ENCODE measurements around the gene NCAM2.

NCAM2 gene

DNA sequence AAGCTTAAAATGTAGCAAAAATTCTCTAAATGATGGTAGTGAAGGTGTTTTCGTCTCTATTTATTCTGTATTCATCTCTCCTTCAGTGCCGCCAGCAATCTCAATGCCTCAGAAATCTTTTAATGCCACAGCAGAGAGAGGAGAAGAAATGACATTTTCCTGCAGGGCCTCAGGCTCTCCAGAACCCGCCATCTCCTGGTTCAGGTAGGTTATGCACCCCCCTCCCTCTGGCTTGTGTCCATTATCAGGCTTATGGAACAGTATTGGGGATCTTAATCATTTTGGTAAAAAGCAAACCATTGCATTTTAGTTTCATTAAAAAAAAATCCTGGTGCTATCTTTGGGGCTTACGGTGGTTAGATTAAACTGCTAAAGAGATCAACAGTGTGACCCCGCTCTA is 326.1 kb downstream of the NCAM2 start:
- no peaks in the 10 kb centered on the region for H3K4me1 ChIP-seq
- in situ Hi-C loops (cut with MboI; ENCODE audit: low sequenced_read_pairs) = no loop called here
- no peaks in the 10 kb centered on the region for H3K9me3 ChIP-seq
- H3K36me3 ChIP-seq (replicated peaks) = no peaks in the 10 kb centered on the region
- no peaks in the 10 kb centered on the region for H3K27me3 ChIP-seq (ENCODE audit: low read depth)
- H3K4me3 ChIP-seq = no peak overlapping the region
- DNase-seq (ENCODE audit: low spot score in 2 of 2) = no peak

DNA sequence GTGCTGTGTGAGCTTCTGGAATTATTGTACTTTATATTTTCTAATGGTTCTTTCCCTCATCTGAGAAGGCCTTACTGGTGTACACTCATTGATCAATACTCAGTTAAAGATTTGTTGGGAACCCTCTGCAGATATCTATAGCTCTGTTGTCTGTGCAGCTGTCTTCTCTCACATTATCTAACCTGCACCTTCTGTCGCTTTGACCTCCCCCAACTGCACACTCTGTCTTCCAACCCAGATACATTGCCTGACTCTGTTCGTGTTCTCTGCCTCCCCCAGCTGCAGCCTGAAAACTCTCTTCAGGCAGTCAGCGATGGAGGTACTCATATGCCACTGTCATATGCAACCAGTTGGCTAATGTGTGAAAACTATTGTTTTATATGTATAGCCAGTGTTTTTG is 334.3 kb downstream of the NCAM2 start:
- no peak overlapping the region for H3K4me3 ChIP-seq
- no peaks in the 10 kb centered on the region for H3K27me3 ChIP-seq (ENCODE audit: low read depth)
- H3K9me3 ChIP-seq = no peaks in the 10 kb centered on the region; the same call in 1 of the 2 replicates
- in situ Hi-C loops (cut with MboI; ENCODE audit: low sequenced_read_pairs) = no loop called here
- no peaks in the 10 kb centered on the region for H3K4me1 ChIP-seq
- H3K36me3 ChIP-seq (replicated peaks) = no peaks in the 10 kb centered on the region
- no peak for DNase-seq (ENCODE audit: low spot score in 2 of 2)

DNA sequence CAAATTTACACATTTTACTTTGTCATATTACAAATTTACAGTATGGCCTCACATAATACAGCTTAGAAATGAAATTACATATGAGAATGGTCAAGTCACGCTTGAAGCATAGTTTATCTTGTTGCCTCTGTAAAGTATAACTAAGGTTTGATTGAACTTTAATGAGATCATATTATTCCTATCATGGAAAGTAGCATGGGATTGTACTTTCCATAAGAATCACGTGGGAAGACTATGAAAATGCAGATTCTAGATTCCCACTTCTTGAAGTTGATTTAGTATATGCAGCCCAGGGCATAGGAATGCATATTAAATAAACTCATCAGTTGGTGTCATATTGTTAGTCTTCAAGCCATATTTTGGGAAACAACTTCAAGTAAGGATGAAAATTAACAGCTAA is 342.8 kb downstream of the NCAM2 start:
- H3K9me3 ChIP-seq = no peaks in the 10 kb centered on the region; the same call in 1 of the 2 replicates
- H3K27me3 ChIP-seq (ENCODE audit: low read depth) = no peaks in the 10 kb centered on the region
- no peak overlapping the region for H3K4me3 ChIP-seq
- DNase-seq (ENCODE audit: low spot score in 2 of 2) = no peak
- H3K4me1 ChIP-seq = no peaks in the 10 kb centered on the region
- H3K36me3 ChIP-seq (replicated peaks) = no peaks in the 10 kb centered on the region
- in situ Hi-C loops (cut with MboI; ENCODE audit: low sequenced_read_pairs) = no loop called here

DNA sequence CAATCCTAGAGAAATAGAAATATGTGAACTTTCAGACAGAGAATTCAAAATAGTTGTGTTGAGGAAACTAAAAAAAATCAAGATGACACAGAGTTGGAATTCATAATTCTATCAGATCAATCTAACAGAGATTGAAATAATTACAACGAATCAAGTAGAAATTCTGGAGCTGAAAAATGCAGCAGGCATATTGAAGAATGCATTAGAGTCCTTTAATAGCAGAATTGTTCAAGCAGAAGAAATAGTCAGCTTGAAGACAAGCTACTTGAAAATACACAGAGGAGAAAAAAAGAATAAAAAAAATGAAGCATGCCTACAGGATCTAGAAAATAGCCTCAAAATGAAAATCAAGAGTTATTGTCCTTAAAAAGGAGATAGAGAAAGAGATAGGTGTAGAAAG is 347.1 kb downstream of the NCAM2 start:
- H3K4me3 ChIP-seq = no peak overlapping the region
- H3K36me3 ChIP-seq (replicated peaks) = no peaks in the 10 kb centered on the region
- H3K27me3 ChIP-seq (ENCODE audit: low read depth) = no peaks in the 10 kb centered on the region

DNA sequence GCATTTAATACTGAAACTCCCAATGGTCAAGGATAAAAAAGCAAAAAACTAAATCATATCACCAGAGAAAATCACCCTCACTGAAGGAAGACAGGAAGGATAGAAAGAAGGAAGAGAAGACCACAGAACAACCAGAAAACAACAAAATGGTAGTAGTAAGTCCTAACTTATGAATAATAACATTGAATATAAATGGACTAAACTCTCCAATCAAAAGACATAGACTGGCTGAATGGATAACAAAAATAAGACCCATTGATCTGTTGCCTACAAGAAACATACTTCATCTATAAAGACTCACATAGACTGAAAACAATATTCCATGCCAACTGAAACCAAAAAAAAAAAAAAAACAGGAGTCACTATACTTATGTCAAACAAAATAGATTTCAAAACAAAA is 347.7 kb downstream of the NCAM2 start:
- in situ Hi-C loops (cut with MboI; ENCODE audit: low sequenced_read_pairs) = no loop called here
- H3K27me3 ChIP-seq (ENCODE audit: low read depth) = no peaks in the 10 kb centered on the region

More for the DNA sequence above, 347.1 kb downstream of the NCAM2 start:
- no peak for DNase-seq (ENCODE audit: low spot score in 2 of 2)
- in situ Hi-C loops (cut with MboI; ENCODE audit: low sequenced_read_pairs) = no loop called here
- H3K4me1 ChIP-seq = no peaks in the 10 kb centered on the region
- no peaks in the 10 kb centered on the region for H3K9me3 ChIP-seq

DNA sequence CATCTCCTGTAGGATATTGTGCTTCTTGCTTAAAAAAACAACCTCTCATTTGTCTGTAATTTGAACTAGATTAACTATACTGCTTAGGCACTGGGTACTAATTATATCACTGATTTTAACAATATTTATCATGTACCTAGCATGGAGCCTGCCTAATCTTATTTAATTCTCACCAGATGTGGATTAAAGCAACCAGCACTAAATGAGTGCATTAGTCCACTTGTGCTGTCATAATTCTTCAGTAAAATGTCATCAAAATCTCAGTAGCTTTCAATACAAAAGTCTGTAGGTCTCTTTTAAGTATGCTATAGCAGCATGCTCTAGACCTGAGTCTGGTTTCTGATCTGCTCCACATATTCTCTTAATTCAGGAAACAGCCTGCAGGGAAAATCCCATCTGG is 368.1 kb downstream of the NCAM2 start:
- DNase-seq (ENCODE audit: low spot score in 2 of 2) = no peak
- no peaks in the 10 kb centered on the region for H3K9me3 ChIP-seq

More for the DNA sequence above, 347.7 kb downstream of the NCAM2 start:
- no peaks in the 10 kb centered on the region for H3K36me3 ChIP-seq (replicated peaks)
- H3K4me3 ChIP-seq = no peak overlapping the region
- no peak for DNase-seq (ENCODE audit: low spot score in 2 of 2)
- no peaks in the 10 kb centered on the region for H3K9me3 ChIP-seq
- no peaks in the 10 kb centered on the region for H3K4me1 ChIP-seq

DNA sequence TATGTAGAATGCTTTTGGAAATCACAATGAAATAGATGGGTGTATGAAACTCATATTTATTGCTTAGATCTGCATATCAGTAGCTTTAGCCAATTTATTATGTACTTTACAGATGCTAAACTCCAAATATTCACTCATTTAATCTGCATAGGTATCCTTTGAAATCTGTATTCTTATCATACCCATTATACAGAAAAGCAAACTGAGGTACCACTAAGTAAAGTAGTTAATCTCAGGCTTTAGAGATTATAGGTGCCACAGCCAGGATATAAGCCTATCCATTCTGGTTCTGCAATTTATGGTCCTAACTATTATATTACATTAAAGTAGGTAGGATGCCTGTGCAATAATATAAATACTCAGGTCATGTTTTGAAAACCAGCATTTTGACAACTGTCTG is 369.4 kb downstream of the NCAM2 start:
- H3K27me3 ChIP-seq (ENCODE audit: low read depth) = no peaks in the 10 kb centered on the region
- H3K4me3 ChIP-seq = no peak overlapping the region
- in situ Hi-C loops (cut with MboI; ENCODE audit: low sequenced_read_pairs) = loop anchor here (25.0 kb wide), 1 partner anchor 95 kb away; no protein-coding TSS in a partner anchor
- no peaks in the 10 kb centered on the region for H3K4me1 ChIP-seq
- DNase-seq (ENCODE audit: low spot score in 2 of 2) = no peak
- H3K36me3 ChIP-seq (replicated peaks) = no peaks in the 10 kb centered on the region
- H3K9me3 ChIP-seq = no peaks in the 10 kb centered on the region

More for the DNA sequence above, 368.1 kb downstream of the NCAM2 start:
- H3K4me3 ChIP-seq = no peak overlapping the region
- H3K4me1 ChIP-seq = no peaks in the 10 kb centered on the region
- H3K36me3 ChIP-seq (replicated peaks) = no peaks in the 10 kb centered on the region
- H3K27me3 ChIP-seq (ENCODE audit: low read depth) = no peaks in the 10 kb centered on the region
- in situ Hi-C loops (cut with MboI; ENCODE audit: low sequenced_read_pairs) = loop anchor here (25.0 kb wide), 1 partner anchor 96 kb away; no protein-coding TSS in a partner anchor

DNA sequence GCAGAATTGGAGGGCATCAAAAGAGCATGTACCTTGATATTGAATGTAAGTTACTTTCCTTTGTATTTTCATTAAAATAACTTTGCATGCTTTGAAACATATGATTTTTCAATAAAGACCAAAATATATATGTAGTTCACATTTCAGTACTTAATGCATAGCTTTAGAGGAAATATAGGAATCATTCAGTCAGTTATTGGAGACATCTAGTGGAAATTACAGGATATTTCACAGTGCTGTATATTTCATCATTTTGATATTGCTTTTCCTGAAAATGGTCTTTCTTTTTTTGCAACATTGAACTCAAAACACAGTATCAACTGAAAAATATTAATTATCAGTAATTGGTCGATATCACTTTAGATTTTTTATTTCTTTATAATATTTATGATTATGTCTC is 375.8 kb downstream of the NCAM2 start:
- no peaks in the 10 kb centered on the region for H3K36me3 ChIP-seq (replicated peaks)
- H3K4me1 ChIP-seq = no peaks in the 10 kb centered on the region
- H3K9me3 ChIP-seq = no peaks in the 10 kb centered on the region
- no peaks in the 10 kb centered on the region for H3K27me3 ChIP-seq (ENCODE audit: low read depth)
- no peak for DNase-seq (ENCODE audit: low spot score in 2 of 2)
- in situ Hi-C loops (cut with MboI; ENCODE audit: low sequenced_read_pairs) = loop anchor here (25.0 kb wide), 1 partner anchor 88 kb away; no protein-coding TSS in a partner anchor
- H3K4me3 ChIP-seq = no peak overlapping the region

DNA sequence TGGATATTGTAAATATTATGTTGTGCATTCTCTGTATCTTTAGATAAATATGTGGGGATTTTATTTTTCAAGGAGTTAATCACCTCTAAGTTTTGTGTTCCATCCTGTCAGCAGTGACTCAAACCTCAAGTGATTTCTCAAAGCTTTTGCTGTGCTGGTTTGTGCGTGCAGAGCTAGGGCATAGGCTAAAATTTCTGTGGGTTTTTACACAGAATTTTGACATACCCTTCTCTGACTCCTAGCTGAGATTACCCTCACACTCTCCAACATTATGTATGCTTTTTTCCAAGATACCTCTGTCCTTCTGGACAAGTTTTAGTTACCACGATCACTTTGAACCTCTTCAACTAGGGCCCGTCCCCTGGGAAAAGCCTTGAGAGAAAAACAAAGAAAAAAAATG is 384.9 kb downstream of the NCAM2 start:
- no peaks in the 10 kb centered on the region for H3K27me3 ChIP-seq (ENCODE audit: low read depth)
- no peak overlapping the region for H3K4me3 ChIP-seq
- H3K4me1 ChIP-seq = no peaks in the 10 kb centered on the region
- in situ Hi-C loops (cut with MboI; ENCODE audit: low sequenced_read_pairs) = no loop called here
- no peak for DNase-seq (ENCODE audit: low spot score in 2 of 2)
- no peaks in the 10 kb centered on the region for H3K36me3 ChIP-seq (replicated peaks)
- H3K9me3 ChIP-seq = 0 out of 2 replicates have a peak, but pooled peaks cover 2% of the 10 kb centered on the region

DNA sequence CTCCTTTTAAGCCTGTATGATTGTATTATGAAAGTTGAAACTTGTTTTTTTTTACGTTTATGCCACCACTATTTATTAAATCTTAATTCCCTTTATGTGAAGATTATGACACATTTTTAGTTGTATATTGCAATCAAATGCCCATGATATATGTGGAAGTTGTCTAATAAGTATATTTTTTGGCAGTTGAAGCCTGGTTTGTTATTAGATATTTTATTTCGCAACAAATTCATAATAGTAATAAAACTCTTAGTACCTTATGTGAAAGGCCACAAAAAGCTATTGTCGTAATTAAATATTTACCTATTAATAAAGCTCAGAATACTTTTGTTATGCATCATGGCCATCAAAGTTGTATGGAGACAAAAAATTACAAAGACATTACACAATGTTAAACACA is 386.8 kb downstream of the NCAM2 start:
- no peaks in the 10 kb centered on the region for H3K36me3 ChIP-seq (replicated peaks)
- in situ Hi-C loops (cut with MboI; ENCODE audit: low sequenced_read_pairs) = no loop called here

DNA sequence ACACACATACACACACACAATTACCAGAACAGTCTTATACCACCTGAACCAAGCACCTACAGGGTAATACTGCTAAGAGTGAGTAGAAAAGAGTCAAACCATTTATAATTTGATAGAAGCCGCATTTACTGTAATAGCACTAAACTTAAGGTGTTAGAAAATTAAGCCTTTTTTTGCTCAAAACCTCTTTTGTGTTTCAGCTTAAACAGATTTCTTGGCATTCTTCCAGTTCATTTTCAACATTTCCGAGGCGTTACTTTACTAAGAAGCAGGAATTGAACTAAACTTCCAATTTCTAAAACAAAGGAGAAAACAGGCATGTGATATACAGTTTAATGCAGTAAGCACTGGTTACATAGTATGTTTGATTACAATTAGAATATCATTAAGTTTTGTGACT is 387.2 kb downstream of the NCAM2 start:
- Histone ChIP-seq H3K27me3 (ENCODE audit: low read depth) (no peaks in the 10 kb centered on the region), H3K36me3 (replicated peaks) (no peaks in the 10 kb centered on the region), H3K9me3 (0 out of 2 replicates have a peak, but pooled peaks cover 2% of the 10 kb centered on the region), H3K4me3 (no peak overlapping the region), H3K4me1 (no peaks in the 10 kb centered on the region)
- no peak for DNase-seq (ENCODE audit: low spot score in 2 of 2)
- in situ Hi-C loops (cut with MboI; ENCODE audit: low sequenced_read_pairs) = no loop called here

More for the DNA sequence above, 386.8 kb downstream of the NCAM2 start:
- Histone ChIP-seq H3K9me3 (0 out of 2 replicates have a peak, but pooled peaks cover 2% of the 10 kb centered on the region), H3K4me3 (no peak overlapping the region), H3K4me1 (no peaks in the 10 kb centered on the region), H3K27me3 (ENCODE audit: low read depth) (no peaks in the 10 kb centered on the region)
- no peak for DNase-seq (ENCODE audit: low spot score in 2 of 2)

DNA sequence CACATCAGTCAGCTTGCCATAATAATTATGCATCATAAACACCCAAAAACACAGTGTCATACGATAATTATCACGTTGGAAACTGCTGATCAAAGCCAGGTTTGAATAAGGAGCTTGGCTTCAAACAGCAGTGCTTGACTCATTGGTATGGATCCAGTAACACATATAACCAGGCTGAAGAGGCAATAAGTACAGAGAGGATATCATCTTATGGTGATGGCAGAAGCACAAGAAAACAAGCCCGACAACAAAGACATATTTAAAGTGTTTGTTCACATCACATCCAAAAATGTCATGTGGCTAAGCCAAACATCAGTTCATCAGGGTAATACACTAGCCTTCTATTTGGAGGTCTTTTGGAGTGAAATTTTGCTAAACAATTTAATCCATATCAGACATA is 389.7 kb downstream of the NCAM2 start:
- Histone ChIP-seq H3K36me3 (replicated peaks) (no peaks in the 10 kb centered on the region), H3K27me3 (ENCODE audit: low read depth) (no peaks in the 10 kb centered on the region), H3K4me3 (no peak overlapping the region), H3K9me3 (0 out of 2 replicates have a peak, but pooled peaks cover 2% of the 10 kb centered on the region), H3K4me1 (no peaks in the 10 kb centered on the region)
- no peak for DNase-seq (ENCODE audit: low spot score in 2 of 2)
- in situ Hi-C loops (cut with MboI; ENCODE audit: low sequenced_read_pairs) = no loop called here

DNA sequence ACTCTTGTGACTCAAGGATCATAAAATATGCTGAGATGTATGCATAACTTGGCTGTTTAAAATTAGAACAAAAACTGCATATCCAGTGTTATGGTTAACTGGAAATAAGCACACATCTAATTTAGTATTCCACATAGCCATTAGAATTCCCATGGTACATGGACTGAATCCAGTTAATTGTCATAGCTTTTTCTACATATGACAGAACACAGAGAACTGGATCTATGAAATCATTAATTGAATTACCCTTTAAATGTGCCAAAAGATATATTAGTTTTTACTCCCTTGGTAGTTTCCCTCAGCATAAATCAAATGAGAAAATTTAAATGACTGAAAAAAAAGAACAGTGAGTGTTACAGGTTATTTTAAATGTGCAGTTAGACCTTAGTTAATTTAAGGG is 395.9 kb downstream of the NCAM2 start:
- in situ Hi-C loops (cut with MboI; ENCODE audit: low sequenced_read_pairs) = no loop called here
- Histone ChIP-seq H3K27me3 (ENCODE audit: low read depth) (no peaks in the 10 kb centered on the region), H3K9me3 (no peaks in the 10 kb centered on the region; the same call in none of the 2 replicates), H3K36me3 (replicated peaks) (no peaks in the 10 kb centered on the region), H3K4me1 (no peaks in the 10 kb centered on the region), H3K4me3 (no peak overlapping the region)
- DNase-seq (ENCODE audit: low spot score in 2 of 2) = no peak

DNA sequence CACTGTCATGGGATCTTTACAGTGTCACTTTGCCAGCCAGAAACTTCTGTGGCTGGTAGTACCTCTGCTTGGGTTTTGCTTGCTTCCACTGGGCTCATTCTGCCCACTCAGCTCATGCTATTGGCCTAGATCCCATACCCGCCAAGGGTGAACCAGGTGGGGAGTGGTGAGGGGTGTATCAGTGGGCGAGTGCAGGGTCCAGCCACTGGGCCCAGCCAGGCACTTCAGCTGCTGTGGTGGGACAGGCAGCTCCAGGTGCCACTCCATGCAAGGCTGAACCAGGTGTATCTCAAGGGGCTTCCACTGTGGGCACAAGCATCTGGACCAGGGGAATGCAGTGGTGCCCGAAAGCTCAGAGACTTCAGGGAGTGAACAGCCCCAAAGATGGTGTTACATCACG is 398.2 kb downstream of the NCAM2 start:
- no peaks in the 10 kb centered on the region; the same call in none of the 2 replicates for H3K9me3 ChIP-seq
- no peak overlapping the region for H3K4me3 ChIP-seq
- H3K27me3 ChIP-seq (ENCODE audit: low read depth) = no peaks in the 10 kb centered on the region
- in situ Hi-C loops (cut with MboI; ENCODE audit: low sequenced_read_pairs) = no loop called here
- no peaks in the 10 kb centered on the region for H3K36me3 ChIP-seq (replicated peaks)
- no peak for DNase-seq (ENCODE audit: low spot score in 2 of 2)
- H3K4me1 ChIP-seq = no peaks in the 10 kb centered on the region

DNA sequence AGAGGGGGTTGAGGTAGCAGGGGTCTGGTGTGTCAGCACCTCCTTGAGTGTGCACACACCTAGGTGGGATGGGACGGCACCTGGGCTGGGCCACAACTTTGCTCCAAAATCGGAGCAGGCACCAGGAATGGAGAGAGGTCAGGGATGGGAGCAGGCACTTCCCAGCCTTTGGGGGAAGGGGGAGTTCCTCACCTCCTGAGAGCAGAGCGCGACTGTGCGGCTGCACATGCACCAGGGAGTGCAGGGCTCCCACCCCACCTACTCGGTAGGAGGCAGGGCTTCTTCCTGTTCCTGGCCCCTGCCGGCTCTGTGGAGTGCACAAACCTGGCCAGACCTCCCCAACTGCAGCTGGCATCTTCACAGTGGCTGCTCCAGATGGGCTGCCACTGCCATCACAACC is 399.3 kb downstream of the NCAM2 start:
- no peak for DNase-seq (ENCODE audit: low spot score in 2 of 2)
- in situ Hi-C loops (cut with MboI; ENCODE audit: low sequenced_read_pairs) = no loop called here
- Histone ChIP-seq H3K36me3 (replicated peaks) (no peaks in the 10 kb centered on the region), H3K27me3 (ENCODE audit: low read depth) (no peaks in the 10 kb centered on the region), H3K9me3 (no peaks in the 10 kb centered on the region; the same call in none of the 2 replicates), H3K4me1 (no peaks in the 10 kb centered on the region), H3K4me3 (no peak overlapping the region)

All from HAP-1 (cell line).